AG09309 (cell line): ENCODE results near the gene LHX4.

Source experiments
- DNase-seq: peaks from one replicate; pipeline ENCODE4 v3.0.0-alpha.2; 2010; ENCODE audit warnings: low read depth
- H3K4me3 ChIP-seq: 2 replicates; pipeline ENCODE4 v1.5.1; 2011; ENCODE audit warnings: mild to moderate bottlenecking, low read depth, low read length, moderate library complexity; ENCODE audit not compliant: control insufficient read depth
- CTCF ChIP-seq: IDR thresholded peaks from 2 replicates; pipeline ENCODE4 v1.5.1; 2011; ENCODE audit warnings: mild to moderate bottlenecking, low read depth, low read length, inconsistent platforms; ENCODE audit not compliant: insufficient read depth, control insufficient read depth; ENCODE audit errors: missing control alignments

The LHX4 gene

GRCh38 chr1:180239145-180240096, 9.4 kb downstream of the LHX4 start:
- DNase-seq = no peak
- H3K4me3 ChIP-seq = no peak overlapping the region

DNA sequence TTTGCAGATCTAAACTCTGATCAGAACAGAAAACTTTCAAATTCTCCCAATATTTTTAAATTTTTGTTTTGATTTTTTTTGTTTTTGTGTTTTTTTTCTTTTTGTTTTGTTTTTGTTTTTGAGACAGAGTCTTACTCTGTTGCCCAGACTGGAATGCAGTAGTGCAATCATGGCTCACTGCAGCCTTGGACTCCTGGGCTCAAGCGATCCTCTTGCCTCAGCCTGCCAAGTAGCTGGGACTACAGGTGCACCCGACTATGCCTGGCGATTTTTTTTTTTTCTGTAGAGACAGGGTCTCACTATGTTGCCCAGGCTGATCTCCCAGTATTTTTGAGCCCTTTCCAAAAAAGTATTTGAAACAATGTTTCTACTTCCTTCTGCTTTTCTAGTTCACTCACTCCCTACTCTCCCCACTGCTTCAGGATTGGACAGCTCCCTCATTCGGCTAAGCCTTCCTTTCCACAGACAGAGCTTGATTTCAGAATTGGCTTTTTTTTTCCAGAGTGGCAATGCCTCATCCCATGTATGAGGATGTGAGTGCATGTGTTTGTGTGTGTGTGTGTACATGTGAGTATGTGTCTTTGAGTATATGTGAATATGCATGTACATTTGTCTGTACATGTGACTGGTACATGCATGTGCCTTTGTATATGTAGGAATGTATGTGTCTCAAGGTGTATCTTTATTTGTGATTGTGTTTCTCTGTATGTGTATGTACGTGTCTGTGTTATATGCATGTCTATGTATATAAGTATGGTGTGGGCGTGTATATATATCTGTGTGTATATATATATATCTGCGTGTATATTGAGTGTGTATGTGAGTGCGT, 11.9 kb downstream of the LHX4 start:
- no peak for TF ChIP-seq CTCF
- H3K4me3 ChIP-seq = no peak overlapping the region
- DNase-seq = no peak

More at GRCh38 chr1:180239145-180240096, 9.4 kb downstream of the LHX4 start:
- TF ChIP-seq CTCF = no peak

DNA sequence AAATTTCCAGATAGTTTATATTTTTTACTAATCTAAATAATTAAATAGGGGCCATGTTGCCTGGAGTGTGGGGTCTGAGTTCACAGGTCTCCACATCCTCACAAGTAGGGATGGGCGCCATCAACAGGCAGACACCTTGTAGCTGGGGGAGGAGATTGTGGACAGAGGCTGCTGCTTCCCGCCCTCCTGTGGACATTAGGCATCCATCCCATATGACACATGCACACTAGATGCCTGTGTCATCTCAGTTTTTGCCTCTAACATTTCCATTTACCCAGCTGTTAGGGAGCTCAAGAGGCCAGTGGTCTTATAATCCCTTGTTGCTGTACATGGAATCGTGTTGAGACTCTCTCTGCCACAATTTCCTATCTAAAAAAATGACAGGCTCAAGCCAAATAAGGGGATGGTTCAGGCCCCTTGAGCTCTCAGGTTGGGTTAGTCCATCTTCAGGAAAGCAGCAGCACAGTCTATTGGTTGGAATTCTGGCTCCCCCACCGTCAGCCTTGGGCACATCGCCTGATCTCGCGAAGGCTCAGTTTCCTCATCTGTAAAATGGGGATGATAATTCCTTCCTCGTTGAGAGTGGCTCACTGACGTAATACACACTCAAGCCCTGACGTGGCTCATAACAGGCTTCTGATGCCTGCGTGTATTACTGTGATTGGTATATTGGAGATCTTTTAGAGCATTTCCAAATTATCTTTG, 13.6 kb downstream of the LHX4 start:
- no peak for TF ChIP-seq CTCF
- no peak overlapping the region for H3K4me3 ChIP-seq
- no peak for DNase-seq

GRCh38 chr1:180244840-180245239, 14.8 kb downstream of the LHX4 start:
- DNase-seq = no peak
- no peak for TF ChIP-seq CTCF
- H3K4me3 ChIP-seq = no peak overlapping the region

GRCh38 chr1:180246579-180246978, 16.5 kb downstream of the LHX4 start:
- no peak for DNase-seq
- H3K4me3 ChIP-seq = no peak overlapping the region
- TF ChIP-seq CTCF = no peak

DNA sequence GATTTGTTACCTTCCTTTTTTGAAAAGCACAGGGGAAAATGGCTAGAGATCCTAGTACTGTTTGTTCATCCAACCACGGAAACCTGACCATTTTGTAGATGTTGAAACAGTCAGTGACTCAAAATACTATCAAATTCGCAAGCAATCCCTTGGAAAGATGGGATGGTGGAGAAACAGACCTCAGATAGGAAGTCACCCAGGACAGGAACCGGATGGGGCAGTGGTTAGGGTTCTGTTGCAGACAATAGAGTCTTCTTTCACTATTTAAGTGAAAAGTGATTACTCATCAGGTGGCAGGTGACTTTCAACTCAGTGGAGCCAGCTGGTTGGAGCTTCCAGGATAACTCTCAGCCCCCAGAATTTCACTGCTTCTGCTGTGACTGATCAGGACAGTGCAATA, 17.0 kb downstream of the LHX4 start:
- no peak for TF ChIP-seq CTCF
- H3K4me3 ChIP-seq = no peak overlapping the region
- no peak for DNase-seq
